Sigmoid colon (tissue), 7 donors: Measurements from ENCODE around the gene MYL11. TPM values are rescaled to one million over a fixed set of nuclear protein-coding genes. Genes with fewer than 3 reads are reported as not detected.

Experiments used
- DNase-seq: peaks from one replicate; pipeline ENCODE4 v3.0.0-alpha.2; 2019
- H3K27ac ChIP-seq, 4 donors: fragments of 200-600 bp; sonication (generic); one replicate each; pipeline ENCODE4 v1.5.1; 2016 to 2019; ENCODE audit warnings: mild to moderate bottlenecking in 1 of 4
- H3K27me3 ChIP-seq, 3 donors: fragments of 200-600 bp; sonication (generic); one replicate each; pipeline ENCODE4 v1.5.1; 2019; ENCODE audit warnings: mild to moderate bottlenecking in 1 of 3
- H3K36me3 ChIP-seq, 4 donors: fragments of 200-600 bp; sonication (generic); one replicate each; pipeline ENCODE4 v1.5.1; 2016 to 2019
- H3K4me1 ChIP-seq, 4 donors: fragments of 200-600 bp; sonication (generic); one replicate each; pipeline ENCODE4 v1.5.1; 2017 to 2019
- H3K4me3 ChIP-seq, 4 donors: fragments of 200-600 bp; sonication (generic); one replicate each; pipeline ENCODE4 v1.5.1; 2017 to 2019; ENCODE audit warnings: mild to moderate bottlenecking in 2 of 4, moderate library complexity in 1 of 4
- H3K9me3 ChIP-seq, 4 donors: fragments of 200-600 bp in 3 of 4; sonication (generic) in 3 of 4; one replicate each; pipeline versions ENCODE4 v1.5.1 to v1.6.1; 2013 to 2019
- EP300 ChIP-seq, 4 donors: sonication (generic); formaldehyde crosslinking; IDR thresholded peaks; one replicate each; pipeline ENCODE4 v1.6.1; 2017; ENCODE audit warnings: antibody characterized with exemption in 4 of 4
- POLR2A ChIP-seq, 2 donors: fragments of 450-650 bp; IDR thresholded peaks; one replicate each; pipeline ENCODE4 v1.6.1; 2016; ENCODE audit warnings: antibody characterized with exemption in 2 of 2, mild to moderate bottlenecking in 2 of 2, moderate library complexity in 2 of 2
- POLR2AphosphoS5 ChIP-seq, 4 donors: sonication (generic); formaldehyde crosslinking; IDR thresholded peaks; one replicate each; pipeline ENCODE4 v1.6.1; 2017; ENCODE audit warnings: antibody characterized with exemption in 4 of 4
- WGBS, 2 donors: extraction: QIAGEN DNeasy Blood & Tissue Kit; methylation state at CpG; one replicate each; pipeline ENCODE4 v1.1.7; 2013; 5-methylcytosine and 5-hydroxymethylcytosine counted together
- intact Hi-C: fragments of 100-400 bp; cut with DNase I; formaldehyde crosslinking; loops from one replicate; pipeline ENCODE4 v1.15.1; 2023
- polyA plus RNA-seq, 3 donors: library from polyadenylated mRNA; stranded (reverse); fragments of 200-250 nt; gene quantifications; one replicate each; pipeline ENCODE4 v1.2.3, GENCODE V29; 2013
- total RNA-seq, 4 donors: library from RNA; depleted of rRNA; stranded (reverse); fragments of >200 nt; gene quantifications; one replicate each; pipeline ENCODE4 v1.1.0, GENCODE V29; 2016
- TF ChIP-seq, protein P1 (sequence below), 4 experiments: fragments of 450-650 bp in 3 of 4; fragments of 200-600 bp in 1 of 4; IDR thresholded peaks; one replicate each; pipeline ENCODE4 v1.5.1; 2016 to 2019; ENCODE audit warnings: antibody characterized with exemption in 4 of 4, mild to moderate bottlenecking in 3 of 4, moderate library complexity in 2 of 4
- donor health status: healthy with polysubstance abuse.
- donor health status: Bipolar disorder and iron deficiency.
- donor health status: healthy.

MYL11 gene
- total and polyA plus RNA-seq, 7 donors: not detected

DNA sequence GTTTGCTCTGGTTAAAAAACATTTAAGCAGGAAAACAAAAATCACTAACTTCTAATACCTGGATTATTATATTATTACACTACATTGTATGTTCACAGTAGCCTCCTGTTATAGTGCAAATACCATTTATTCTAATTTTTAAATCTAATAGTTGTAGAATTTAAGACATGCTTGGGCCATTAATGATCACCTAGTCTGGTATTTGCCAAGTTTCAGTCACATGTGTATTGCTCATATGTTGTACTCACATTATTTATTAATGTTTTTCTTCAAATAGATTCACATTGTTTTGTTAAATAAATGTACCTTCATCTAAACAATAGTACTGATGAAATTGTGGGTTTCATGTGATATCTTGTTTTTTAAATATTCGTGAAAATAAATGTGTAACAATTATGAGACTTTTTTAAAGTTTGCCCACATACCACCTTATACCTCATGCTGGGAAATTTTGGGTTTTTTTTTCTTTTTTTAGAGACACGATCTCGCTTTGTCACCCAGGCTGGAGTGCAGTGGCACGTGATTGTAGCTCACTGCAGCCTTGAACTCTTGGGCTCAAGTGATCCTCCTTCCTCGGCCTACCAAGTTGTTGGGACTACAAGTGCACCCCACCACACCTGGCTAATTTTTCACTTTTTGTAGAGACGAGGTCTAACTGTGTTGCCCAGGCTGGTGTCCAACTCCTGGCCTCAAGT lies 38.7 kb downstream of the MYL11 start:
- Histone ChIP-seq H3K27ac (no peak overlapping the region), H3K4me1 (peaks cover 0 to 28% (median 24%) of the 10 kb centered on the region in 4 donors), H3K9me3 (no peaks in the 10 kb centered on the region), H3K27me3 (no peaks in the 10 kb centered on the region), H3K4me3 (no peak overlapping the region), H3K36me3 (peaks cover 0 to 30% (median 0%) of the 10 kb centered on the region in 4 donors)
- no peak for TF ChIP-seq EP300 (IDR thresholded peaks at IDR 0.05)
- TF ChIP-seq, protein P1, sequence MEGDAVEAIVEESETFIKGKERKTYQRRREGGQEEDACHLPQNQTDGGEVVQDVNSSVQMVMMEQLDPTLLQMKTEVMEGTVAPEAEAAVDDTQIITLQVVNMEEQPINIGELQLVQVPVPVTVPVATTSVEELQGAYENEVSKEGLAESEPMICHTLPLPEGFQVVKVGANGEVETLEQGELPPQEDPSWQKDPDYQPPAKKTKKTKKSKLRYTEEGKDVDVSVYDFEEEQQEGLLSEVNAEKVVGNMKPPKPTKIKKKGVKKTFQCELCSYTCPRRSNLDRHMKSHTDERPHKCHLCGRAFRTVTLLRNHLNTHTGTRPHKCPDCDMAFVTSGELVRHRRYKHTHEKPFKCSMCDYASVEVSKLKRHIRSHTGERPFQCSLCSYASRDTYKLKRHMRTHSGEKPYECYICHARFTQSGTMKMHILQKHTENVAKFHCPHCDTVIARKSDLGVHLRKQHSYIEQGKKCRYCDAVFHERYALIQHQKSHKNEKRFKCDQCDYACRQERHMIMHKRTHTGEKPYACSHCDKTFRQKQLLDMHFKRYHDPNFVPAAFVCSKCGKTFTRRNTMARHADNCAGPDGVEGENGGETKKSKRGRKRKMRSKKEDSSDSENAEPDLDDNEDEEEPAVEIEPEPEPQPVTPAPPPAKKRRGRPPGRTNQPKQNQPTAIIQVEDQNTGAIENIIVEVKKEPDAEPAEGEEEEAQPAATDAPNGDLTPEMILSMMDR (IDR thresholded peaks at IDR 0.05): no peak
- no peak for TF ChIP-seq POLR2A (IDR thresholded peaks at IDR 0.05)
- TF ChIP-seq POLR2AphosphoS5 (IDR thresholded peaks at IDR 0.05): no peak
- 87 to 93% methylated on average over 6 of the region's 6 CpGs for WGBS, 2 donors
- DNase-seq: no peak
- intact Hi-C loops: no loop called here

DNA sequence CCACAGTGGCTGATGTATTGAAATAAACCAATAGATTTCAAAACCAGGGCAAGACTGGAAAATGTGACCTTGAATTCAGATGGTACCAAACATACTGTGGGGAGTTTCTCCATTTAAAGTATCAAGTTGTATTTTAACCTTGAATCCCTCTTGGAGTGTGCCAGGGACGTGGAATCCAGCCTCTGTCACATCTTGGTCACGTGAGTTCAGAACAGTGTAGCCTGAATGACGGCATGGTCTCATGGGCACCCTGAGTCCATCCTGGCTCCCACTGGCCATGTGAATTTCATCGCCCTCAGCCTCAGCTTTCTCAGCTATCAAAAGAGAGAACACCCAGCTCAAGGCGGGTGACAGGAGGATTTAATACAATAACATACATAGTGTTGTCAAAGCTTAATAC lies 39.6 kb downstream of the MYL11 start:
- no peak overlapping the region for H3K27ac ChIP-seq
- WGBS, 2 donors: 92 to 95% methylated on average over 5 of the region's 5 CpGs
- intact Hi-C loops: no loop called here

DNA sequence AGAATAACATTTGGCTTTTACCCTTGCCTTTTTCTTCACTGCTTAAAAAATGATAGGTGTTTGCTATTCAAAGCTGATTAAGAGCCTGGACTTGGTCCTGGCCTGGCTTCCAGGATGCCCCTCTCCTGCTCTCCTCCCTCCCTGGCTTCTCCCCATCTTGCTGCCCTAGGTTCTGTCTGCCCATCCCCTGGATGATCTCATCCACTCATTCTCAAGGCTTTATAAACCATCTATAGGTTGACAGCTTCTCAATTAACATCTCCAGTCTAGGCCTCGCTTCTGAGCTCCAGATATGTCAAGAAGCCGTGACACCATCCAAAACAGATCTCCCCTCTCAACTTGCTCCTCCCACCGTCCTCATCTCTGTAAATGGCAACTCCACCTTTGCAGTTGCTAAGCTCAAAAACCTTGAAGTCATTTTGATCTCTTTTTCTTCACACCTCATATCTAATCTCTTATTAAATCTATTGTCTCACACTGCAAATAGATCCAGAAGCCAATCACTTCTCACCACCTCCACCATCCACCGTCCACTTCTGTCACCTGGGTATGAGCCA lies 41.5 kb downstream of the MYL11 start:
- H3K4me3 ChIP-seq: no peak overlapping the region
- no peaks in the 10 kb centered on the region for H3K27me3 ChIP-seq
- H3K4me1 ChIP-seq: peaks cover 0 to 14% (median 12%) of the 10 kb centered on the region in 4 donors
- peaks cover 0 to 30% (median 0%) of the 10 kb centered on the region in 4 donors for H3K36me3 ChIP-seq
- DNase-seq: no peak
- H3K9me3 ChIP-seq: no peaks in the 10 kb centered on the region
- 94% methylated on average over 4 of the region's 4 CpGs for WGBS, 2 donors
- H3K27ac ChIP-seq: no peak overlapping the region
- TF ChIP-seq, protein P1 (IDR thresholded peaks at IDR 0.05): no peak
- no peak for TF ChIP-seq POLR2AphosphoS5 (IDR thresholded peaks at IDR 0.05)
- TF ChIP-seq POLR2A (IDR thresholded peaks at IDR 0.05): no peak
- no peak for TF ChIP-seq EP300 (IDR thresholded peaks at IDR 0.05)
- intact Hi-C loops: no loop called here

More for the DNA sequence above, 39.6 kb downstream of the MYL11 start:
- no peak for DNase-seq
- H3K9me3 ChIP-seq: no peaks in the 10 kb centered on the region
- no peak for TF ChIP-seq POLR2AphosphoS5 (IDR thresholded peaks at IDR 0.05)
- H3K4me3 ChIP-seq: no peak overlapping the region
- H3K27me3 ChIP-seq: no peaks in the 10 kb centered on the region
- H3K36me3 ChIP-seq: peaks cover 0 to 30% (median 0%) of the 10 kb centered on the region in 4 donors
- peaks cover 0 to 22% (median 18%) of the 10 kb centered on the region in 4 donors for H3K4me1 ChIP-seq

GRCh38 chr16:30416624-30417528 lies 42.3 kb downstream of the MYL11 start:
- no peak for DNase-seq
- Histone ChIP-seq H3K4me1 (peaks cover 0 to 14% (median 12%) of the 10 kb centered on the region in 4 donors), H3K27ac (peak overlapping the region; percentile 83 to 89 (median 88)), H3K36me3 (peaks cover 0 to 23% (median 0%) of the 10 kb centered on the region in 4 donors), H3K9me3 (no peaks in the 10 kb centered on the region), H3K27me3 (no peaks in the 10 kb centered on the region), H3K4me3 (peak overlapping the region; percentile 33 to 72 (median 57))
- intact Hi-C loops: no loop called here
- TF ChIP-seq EP300 (IDR thresholded peaks at IDR 0.05) (no peak), POLR2A (IDR thresholded peaks at IDR 0.05) (no peak), POLR2AphosphoS5 (IDR thresholded peaks at IDR 0.05) (no peak)
- TF ChIP-seq, protein P1 (IDR thresholded peaks at IDR 0.05): no peak
- 55 to 68% methylated on average over 18 of the region's 18 CpGs for WGBS, 2 donors
